HPDE6-E6E7 (cell line): Measurements from ENCODE around the gene BCKDHA.
"Not testable (repeated sequence)": the region's sequence is repeated elsewhere in the genome, so short reads cannot be mapped to it uniquely, and the experiment has no call there.

ENCODE experiments used
- DNase-seq: peaks from one replicate; pipeline ENCODE4 v3.0.0; 2011; ENCODE audit warnings: missing footprints; ENCODE audit errors: extremely low spot score

BCKDHA gene

GRCh38 chr19:41405776-41406175, 8.2 kb downstream of the BCKDHA start:
- DNase-seq, result no peak

- no peak for DNase-seq
Observed at GRCh38 chr19:41407271-41407670, 9.7 kb downstream of the BCKDHA start.

- DNase-seq, result no peak
Observed at GRCh38 chr19:41408256-41408655, 10.6 kb downstream of the BCKDHA start.

DNA sequence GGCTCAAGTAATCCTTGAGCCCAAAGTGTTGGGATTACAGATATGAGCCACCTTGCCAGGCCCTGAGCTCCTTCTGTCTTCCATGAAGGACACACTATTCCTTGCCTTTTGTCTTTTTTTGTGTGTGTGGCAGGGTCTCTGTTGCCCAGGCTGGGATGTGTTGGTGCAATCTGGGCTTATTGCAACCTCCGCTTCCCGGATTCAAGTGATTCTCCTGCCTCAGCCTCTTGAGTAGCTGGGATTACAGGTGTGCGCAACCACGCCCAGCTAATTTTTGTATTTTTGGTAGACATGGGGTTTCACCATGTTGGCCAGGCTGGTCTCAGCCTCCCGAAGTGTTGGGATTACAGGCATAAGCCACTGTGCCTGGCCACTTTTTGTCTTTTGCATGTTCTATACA, 11.2 kb downstream of the BCKDHA start:
- DNase-seq, result not testable (repeated sequence)

GRCh38 chr19:41409288-41409687, 11.7 kb downstream of the BCKDHA start:
- peak; percentile 26 for DNase-seq

- no peak for DNase-seq
Observed at GRCh38 chr19:41410336-41411054, 12.9 kb downstream of the BCKDHA start.

- DNase-seq, result no peak
Observed at GRCh38 chr19:41411100-41411967, 13.7 kb downstream of the BCKDHA start.

GRCh38 chr19:41411968-41412265, 14.3 kb downstream of the BCKDHA start:
- DNase-seq, result no peak

GRCh38 chr19:41412953-41413352, 15.3 kb downstream of the BCKDHA start:
- no peak for DNase-seq

- DNase-seq, result no peak
Observed at GRCh38 chr19:41413947-41414346, 16.3 kb downstream of the BCKDHA start.

GRCh38 chr19:41414461-41414860, 16.8 kb downstream of the BCKDHA start:
- DNase-seq, result no peak

GRCh38 chr19:41415154-41415571, 17.5 kb downstream of the BCKDHA start:
- no peak for DNase-seq

GRCh38 chr19:41416194-41416674, 18.6 kb downstream of the BCKDHA start:
- DNase-seq, result peak; percentile 53

GRCh38 chr19:41420101-41420880, 22.7 kb downstream of the BCKDHA start:
- DNase-seq, result no peak

DNA sequence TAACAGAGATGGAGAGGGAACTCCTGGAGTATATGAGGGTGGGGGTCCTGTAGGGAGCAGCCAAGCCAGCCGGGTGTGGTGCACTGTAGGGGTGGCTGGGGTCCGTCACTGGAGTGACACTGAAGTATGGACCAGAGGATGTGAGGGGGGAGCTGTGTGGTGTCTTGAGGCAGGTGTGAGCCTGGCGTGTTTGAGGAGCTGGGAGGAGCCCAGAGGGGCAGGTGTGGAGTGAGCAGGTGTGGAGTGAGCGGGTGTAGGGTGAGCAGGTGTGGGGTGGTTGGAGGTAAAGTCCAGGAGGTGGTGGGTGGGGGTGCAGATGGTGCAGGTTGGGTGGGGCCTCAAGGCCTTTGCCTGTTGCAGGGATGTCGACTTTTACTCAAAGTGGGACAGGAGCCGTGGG, 23.7 kb downstream of the BCKDHA start:
- DNase-seq, result no peak

GRCh38 chr19:41421973-41422372, 24.4 kb downstream of the BCKDHA start:
- DNase-seq, result no peak

DNA sequence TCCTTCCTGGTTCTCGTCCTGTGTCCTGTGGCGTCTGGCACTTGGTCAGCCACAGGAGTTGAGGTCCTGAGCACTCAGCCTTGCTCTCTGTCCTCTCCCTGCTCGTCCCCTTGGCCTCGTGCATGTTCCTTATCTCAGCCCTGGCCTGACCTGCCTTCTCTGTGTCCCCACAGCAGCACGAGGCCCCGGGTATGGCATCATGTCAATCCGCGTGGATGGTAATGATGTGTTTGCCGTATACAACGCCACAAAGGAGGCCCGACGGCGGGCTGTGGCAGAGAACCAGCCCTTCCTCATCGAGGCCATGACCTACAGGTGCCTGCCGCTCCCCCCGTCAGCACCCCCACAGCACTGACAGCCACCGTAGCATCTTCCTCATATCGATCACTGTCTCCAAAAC, 24.8 kb downstream of the BCKDHA start:
- DNase-seq, result no peak

DNA sequence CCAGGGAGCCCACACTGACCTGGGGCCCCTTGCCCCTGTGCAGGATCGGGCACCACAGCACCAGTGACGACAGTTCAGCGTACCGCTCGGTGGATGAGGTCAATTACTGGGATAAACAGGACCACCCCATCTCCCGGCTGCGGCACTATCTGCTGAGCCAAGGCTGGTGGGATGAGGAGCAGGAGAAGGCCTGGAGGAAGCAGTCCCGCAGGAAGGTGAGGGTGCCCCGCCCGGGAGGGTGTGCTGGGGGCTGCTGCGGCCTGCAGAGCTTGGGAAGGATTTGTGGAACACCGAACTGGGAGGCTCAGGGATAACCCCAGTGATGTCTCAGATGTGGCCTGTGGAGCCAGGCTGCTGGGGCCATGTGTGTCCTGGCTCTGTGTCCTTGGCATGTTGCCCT, 25.3 kb downstream of the BCKDHA start:
- DNase-seq, result no peak

DNA sequence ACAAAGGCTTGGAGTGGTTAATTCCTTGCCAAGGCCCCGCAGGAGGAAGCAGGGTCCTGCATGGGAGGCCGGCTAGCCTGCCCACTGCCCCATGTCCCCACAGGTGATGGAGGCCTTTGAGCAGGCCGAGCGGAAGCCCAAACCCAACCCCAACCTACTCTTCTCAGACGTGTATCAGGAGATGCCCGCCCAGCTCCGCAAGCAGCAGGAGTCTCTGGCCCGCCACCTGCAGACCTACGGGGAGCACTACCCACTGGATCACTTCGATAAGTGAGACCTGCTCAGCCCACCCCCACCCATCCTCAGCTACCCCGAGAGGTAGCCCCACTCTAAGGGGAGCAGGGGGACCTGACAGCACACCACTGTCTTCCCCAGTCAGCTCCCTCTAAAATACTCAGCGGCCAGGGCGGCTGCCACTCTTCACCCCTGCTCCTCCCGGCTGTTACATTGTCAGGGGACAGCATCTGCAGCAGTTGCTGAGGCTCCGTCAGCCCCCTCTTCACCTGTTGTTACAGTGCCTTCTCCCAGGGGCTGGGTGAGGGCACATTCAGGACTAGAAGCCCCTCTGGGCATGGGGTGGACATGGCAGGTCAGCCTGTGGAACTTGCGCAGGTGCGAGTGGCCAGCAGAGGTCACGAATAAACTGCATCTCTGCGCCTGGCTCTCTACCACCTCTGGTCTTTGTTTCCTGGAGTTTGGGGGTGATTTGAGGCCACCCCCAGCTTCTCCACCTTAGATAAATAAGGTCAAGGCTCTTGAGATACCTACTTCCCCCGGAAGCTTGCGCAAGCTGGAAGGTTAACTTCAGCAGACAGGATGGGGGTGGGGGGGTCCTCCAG, 26.9 kb downstream of the BCKDHA start:
- no peak for DNase-seq

- DNase-seq, result no peak
Observed at GRCh38 chr19:41425174-41426115, 27.8 kb downstream of the BCKDHA start.
